ENCODE data around the gene CHRNB2. TPM values are rescaled to one million over a fixed set of nuclear protein-coding genes. Genes with fewer than 3 reads are reported as not detected.

CHRNB2 gene
- polyA plus RNA-seq, 1 donor = 0.53 TPM

Other genes with a start within 250 kb of the CHRNB2 start
- gene AQP10, start 246.7 kb upstream of the CHRNB2 start, polyA plus RNA-seq (ENCODE audit: insufficient read length) = 0.13 TPM
- gene ATP8B2, start 242.3 kb upstream of the CHRNB2 start, polyA plus RNA-seq (ENCODE audit: insufficient read length) = 30.3 TPM
- 6.4 TPM for gene IL6R, start 162.4 kb upstream of the CHRNB2 start, polyA plus RNA-seq (ENCODE audit: insufficient read length)
- gene TDRD10, start 65.6 kb upstream of the CHRNB2 start, polyA plus RNA-seq (ENCODE audit: insufficient read length) = 1.4 TPM
- 9.8 TPM for gene SHE, start 65.4 kb upstream of the CHRNB2 start, polyA plus RNA-seq (ENCODE audit: insufficient read length)
- gene UBE2Q1, start 9.1 kb upstream of the CHRNB2 start, polyA plus RNA-seq (ENCODE audit: insufficient read length) = 103 TPM
- gene ADAR, start 40.4 kb downstream of the CHRNB2 start, polyA plus RNA-seq (ENCODE audit: insufficient read length) = 163 TPM

Measured in left kidney (tissue), 1 donor.